Breast epithelium (tissue), 3 donors: Measurements from ENCODE around the gene HAPLN3.

Source experiments
- POLR2A ChIP-seq: fragments of 450-650 bp; IDR thresholded peaks from one replicate; pipeline ENCODE4 v1.6.1; 2016; ENCODE audit warnings: antibody characterized with exemption, mild to moderate bottlenecking, moderate library complexity
- TF ChIP-seq, protein P1 (sequence below), 3 donors: fragments of 450-650 bp; IDR thresholded peaks; one replicate each; pipeline ENCODE4 v1.5.1; 2016 to 2017; ENCODE audit warnings: antibody characterized with exemption in 3 of 3, mild to moderate bottlenecking in 3 of 3, moderate library complexity in 3 of 3

- TF ChIP-seq, protein P1, sequence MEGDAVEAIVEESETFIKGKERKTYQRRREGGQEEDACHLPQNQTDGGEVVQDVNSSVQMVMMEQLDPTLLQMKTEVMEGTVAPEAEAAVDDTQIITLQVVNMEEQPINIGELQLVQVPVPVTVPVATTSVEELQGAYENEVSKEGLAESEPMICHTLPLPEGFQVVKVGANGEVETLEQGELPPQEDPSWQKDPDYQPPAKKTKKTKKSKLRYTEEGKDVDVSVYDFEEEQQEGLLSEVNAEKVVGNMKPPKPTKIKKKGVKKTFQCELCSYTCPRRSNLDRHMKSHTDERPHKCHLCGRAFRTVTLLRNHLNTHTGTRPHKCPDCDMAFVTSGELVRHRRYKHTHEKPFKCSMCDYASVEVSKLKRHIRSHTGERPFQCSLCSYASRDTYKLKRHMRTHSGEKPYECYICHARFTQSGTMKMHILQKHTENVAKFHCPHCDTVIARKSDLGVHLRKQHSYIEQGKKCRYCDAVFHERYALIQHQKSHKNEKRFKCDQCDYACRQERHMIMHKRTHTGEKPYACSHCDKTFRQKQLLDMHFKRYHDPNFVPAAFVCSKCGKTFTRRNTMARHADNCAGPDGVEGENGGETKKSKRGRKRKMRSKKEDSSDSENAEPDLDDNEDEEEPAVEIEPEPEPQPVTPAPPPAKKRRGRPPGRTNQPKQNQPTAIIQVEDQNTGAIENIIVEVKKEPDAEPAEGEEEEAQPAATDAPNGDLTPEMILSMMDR (IDR thresholded peaks at IDR 0.05) = no peak
- TF ChIP-seq POLR2A = no peak
Observed at GRCh38 chr15:88839961-88840360, 55.4 kb downstream of the HAPLN3 start.
